ENCODE measurements around the gene KRT23.

DNA sequence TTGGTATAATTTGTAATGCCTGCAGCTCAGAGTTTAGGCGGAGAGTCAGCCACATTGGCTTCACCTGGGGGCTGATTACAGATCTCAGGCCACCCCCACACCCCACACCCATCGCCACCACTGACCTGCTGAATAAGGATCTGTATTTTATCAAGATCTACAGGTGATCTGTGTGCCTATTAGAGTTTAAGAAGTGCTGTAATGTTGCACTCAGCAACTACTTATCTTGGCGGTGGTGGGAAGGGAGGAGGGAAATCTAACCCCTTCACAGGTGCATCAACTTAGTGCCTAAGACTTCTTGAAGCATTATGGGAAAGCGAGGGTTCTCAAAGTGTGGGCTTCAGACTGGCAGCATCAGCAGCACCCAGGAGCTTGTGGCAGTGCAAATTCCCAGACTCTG, 34.9 kb downstream of the KRT23 start:
- TF ChIP-seq POLR2A (IDR thresholded peaks at IDR 0.05) (no peak), EP300 (IDR thresholded peaks at IDR 0.05) (no peak)
- TF ChIP-seq, protein P1, sequence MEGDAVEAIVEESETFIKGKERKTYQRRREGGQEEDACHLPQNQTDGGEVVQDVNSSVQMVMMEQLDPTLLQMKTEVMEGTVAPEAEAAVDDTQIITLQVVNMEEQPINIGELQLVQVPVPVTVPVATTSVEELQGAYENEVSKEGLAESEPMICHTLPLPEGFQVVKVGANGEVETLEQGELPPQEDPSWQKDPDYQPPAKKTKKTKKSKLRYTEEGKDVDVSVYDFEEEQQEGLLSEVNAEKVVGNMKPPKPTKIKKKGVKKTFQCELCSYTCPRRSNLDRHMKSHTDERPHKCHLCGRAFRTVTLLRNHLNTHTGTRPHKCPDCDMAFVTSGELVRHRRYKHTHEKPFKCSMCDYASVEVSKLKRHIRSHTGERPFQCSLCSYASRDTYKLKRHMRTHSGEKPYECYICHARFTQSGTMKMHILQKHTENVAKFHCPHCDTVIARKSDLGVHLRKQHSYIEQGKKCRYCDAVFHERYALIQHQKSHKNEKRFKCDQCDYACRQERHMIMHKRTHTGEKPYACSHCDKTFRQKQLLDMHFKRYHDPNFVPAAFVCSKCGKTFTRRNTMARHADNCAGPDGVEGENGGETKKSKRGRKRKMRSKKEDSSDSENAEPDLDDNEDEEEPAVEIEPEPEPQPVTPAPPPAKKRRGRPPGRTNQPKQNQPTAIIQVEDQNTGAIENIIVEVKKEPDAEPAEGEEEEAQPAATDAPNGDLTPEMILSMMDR (IDR thresholded peaks at IDR 0.05): no peak

All from stomach (tissue), 4 donors.